Epithelial cell of esophagus (primary cell): ENCODE results near the gene OVOL1.
A peak's percentile ranks its signal among the peaks of the same experiment; 100 is the strongest.
"Not testable (repeated sequence)": the region's sequence is repeated elsewhere in the genome, so short reads cannot be mapped to it uniquely, and the experiment has no call there.

Source experiments
- DNase-seq: peaks from one replicate; pipeline ENCODE4 v3.0.0; 2010; ENCODE audit warnings: low read depth
- H3K4me3 ChIP-seq: 2 replicates; pipeline ENCODE4 v1.5.1; 2011; ENCODE audit warnings: mild to moderate bottlenecking, low read length, control low read depth
- CTCF ChIP-seq: IDR thresholded peaks from 2 replicates; pipeline ENCODE4 v1.5.1; 2011; ENCODE audit warnings: low read depth, mild to moderate bottlenecking, low read length, control low read depth, inconsistent platforms; ENCODE audit not compliant: insufficient read depth; ENCODE audit errors: missing control alignments

OVOL1 gene

GRCh38 chr11:65745049-65745448, 41.8 kb upstream of the OVOL1 start:
- H3K4me3 ChIP-seq: no peak overlapping the region
- no peak for TF ChIP-seq CTCF
- DNase-seq: no peak

GRCh38 chr11:65762169-65762568, 24.7 kb upstream of the OVOL1 start:
- DNase-seq, H3K4me3 ChIP-seq: not testable (repeated sequence)

GRCh38 chr11:65762816-65763215, 24.0 kb upstream of the OVOL1 start:
- H3K4me3 ChIP-seq, DNase-seq: not testable (repeated sequence)

- no peak overlapping the region for H3K4me3 ChIP-seq
- DNase-seq: no peak
- TF ChIP-seq CTCF: no peak
Observed at GRCh38 chr11:65764434-65764833, 22.4 kb upstream of the OVOL1 start.

- no peak for DNase-seq
- no peak overlapping the region for H3K4me3 ChIP-seq
- TF ChIP-seq CTCF: no peak
Observed at GRCh38 chr11:65766535-65766934, 20.3 kb upstream of the OVOL1 start.

- no peak for TF ChIP-seq CTCF
- peak; percentile 45 for DNase-seq
- H3K4me3 ChIP-seq: no peak overlapping the region
Observed at GRCh38 chr11:65767406-65767805, 19.5 kb upstream of the OVOL1 start.

- H3K4me3 ChIP-seq, DNase-seq: not testable (repeated sequence)
Observed at GRCh38 chr11:65767806-65768205, 19.1 kb upstream of the OVOL1 start.

- no peak for DNase-seq
- H3K4me3 ChIP-seq: no peak overlapping the region
- no peak for TF ChIP-seq CTCF
Observed at GRCh38 chr11:65770951-65771567, 15.8 kb upstream of the OVOL1 start.

- TF ChIP-seq CTCF: no peak
- H3K4me3 ChIP-seq: no peak overlapping the region
- no peak for DNase-seq
Observed at GRCh38 chr11:65771589-65772112, 15.2 kb upstream of the OVOL1 start.
